Activated CD8-positive, alpha-beta memory T cell treated with anti-CD3 and anti-CD28 coated beads, Interleukin-2, amount 50 U/mL, for 1 hour (primary cell): ENCODE data around the gene ETV3.
"Not testable (repeated sequence)": the region's sequence is repeated elsewhere in the genome, so short reads cannot be mapped to it uniquely, and the experiment has no call there.

Experiments
- DNase-seq: peaks from one replicate; pipeline ENCODE4 v3.0.0-alpha.2; 2020; ENCODE audit errors: extremely low read depth

Gene ETV3

DNA sequence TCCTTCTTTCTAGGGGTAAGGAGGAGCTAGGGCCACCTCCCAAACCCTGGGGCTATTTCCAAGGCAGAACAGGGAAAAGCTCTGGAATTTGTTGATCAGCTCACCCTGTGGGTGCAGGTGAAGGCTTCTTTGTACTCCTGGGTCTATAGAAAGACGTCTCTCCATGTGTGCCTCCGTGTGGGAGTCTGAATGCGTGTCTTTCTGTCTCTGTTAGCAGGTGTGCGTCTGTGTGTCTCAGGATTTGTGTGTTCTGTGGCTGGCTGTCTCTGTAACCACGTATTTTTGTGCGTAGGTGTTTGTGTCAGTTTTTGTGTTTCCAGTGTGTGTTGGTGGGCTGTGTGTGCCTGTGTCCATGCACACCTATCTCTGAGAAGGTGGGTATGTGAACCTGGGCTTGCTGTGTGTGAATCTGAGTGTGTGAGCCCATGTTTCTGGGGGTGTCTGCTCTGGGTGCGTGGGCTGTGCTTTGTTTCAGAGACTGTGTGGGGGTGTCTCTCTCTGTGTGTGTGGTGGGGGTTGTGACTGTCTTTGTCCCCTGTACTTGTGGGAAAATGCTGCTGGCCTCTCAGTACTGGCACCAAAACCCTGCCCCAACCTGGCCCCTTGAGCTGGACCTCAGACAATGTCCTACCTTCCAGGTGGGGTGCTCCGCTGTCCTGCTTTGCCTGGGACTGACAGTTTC lies 25.9 kb downstream of the ETV3 start:
- no peak for DNase-seq

DNA sequence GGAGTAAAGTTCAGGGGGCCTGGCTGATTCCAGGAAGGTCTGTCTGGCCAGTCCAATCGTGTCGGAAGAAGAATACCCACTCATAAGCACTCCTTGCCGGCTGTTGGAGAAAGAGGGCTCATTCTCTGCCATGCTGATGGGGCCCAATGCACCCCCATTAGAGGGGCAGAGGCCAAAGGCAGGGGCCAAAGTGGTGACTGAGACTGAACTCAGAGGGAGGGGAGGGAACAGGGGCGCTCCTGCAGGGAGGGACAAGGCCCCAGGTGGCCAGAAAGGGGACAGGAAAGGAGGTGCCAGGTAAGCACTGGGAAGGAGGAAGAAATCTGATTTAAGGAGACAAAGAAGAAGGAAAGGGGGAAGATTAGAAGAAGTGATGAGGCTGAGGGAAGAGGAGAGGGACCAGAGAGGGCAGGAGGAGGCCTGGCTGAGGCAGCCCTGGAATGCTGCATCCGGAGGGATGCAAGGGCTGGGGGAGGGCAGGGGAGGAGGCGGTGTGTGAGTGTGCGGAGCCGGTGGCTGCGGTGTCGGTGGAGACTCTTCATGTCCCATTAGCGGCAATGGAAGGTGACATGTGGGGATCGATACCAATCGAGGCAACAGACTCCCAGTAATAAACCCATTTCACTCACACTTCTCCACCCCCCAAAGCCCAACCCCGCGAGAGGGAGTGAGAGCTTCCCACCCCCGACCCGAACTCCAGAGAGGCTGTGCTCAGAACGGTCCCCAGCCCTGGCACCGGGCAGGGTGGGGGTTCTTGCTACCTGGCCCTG lies 26.6 kb downstream of the ETV3 start:
- DNase-seq: no peak

DNA sequence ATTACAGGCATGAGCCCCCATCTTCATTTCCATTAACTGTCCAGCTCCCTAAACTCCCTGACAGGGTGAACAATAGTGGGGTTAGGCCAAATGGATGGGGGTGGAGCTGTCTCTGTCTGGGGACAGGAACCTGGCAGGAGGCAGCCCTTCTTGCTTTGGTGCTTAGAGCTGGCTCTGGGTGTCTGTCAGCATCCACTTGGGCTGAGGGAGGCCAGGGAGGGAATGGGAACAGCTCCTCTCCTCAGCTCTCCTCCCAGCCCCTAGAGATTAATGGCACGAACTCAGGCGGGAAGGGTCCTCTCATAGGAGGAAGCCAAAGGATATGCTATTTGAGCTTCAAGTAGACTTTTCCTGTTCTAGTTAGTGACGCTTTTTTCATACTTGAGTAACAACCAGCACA lies 27.5 kb downstream of the ETV3 start:
- DNase-seq: no peak

DNA sequence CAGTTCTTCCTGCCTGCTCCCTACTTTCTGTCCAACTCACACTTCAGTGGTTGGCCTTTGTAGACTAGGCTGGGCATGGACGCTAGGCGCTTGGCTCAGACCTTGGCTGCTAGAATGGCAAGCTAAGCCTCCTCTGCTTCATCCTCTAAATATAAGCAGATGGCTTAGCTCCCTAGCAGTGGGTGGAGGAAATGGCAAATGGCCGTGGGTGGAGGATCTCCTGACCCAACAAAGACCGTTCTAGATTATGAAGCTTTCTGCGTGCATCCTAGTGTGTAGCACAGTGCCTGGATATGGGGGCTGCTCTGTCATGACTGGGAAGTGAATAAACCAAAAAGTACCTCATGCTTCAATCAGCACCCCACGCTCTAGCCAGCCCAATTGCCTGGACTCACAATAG lies 28.2 kb downstream of the ETV3 start:
- DNase-seq: no peak

DNA sequence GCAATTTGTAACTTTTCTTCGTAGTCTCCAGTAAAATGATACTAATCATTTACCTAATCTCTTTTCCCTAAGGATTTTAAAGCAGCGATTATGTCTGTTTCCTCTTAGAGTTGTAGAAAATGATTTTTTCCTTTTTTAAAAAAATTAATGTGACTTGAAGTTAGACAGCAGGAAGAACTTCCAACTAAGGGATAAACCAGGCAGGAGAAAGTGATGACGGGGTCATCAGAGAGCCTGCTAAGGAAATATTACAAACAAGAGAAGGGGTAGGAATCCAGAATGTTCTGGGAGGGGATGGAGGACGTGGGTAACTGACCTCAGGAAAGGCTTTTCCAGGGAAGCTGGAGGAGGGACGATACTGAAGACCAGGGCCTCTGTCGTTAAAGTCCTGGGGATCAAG lies 29.7 kb downstream of the ETV3 start:
- no peak for DNase-seq

DNA sequence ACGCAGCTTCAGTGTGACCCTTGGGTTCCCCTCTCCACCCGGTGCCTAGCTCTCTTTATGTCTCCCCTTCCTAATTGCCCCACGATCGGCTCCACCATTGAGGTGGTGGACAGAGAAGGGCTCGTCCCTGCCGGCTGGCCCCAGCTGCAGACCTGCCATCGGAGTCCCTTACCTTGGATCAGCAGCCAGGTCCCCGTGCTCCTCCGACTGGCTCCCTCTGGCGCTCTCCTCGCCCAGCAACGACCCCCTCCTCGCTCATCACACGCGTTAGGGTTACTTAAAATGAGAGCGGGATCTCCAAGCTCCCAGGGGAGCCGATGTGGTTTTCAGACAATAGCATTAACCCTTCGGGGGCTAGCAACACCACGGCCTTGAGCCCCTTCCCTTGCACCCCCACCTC lies 30.5 kb downstream of the ETV3 start:
- no peak for DNase-seq

DNA sequence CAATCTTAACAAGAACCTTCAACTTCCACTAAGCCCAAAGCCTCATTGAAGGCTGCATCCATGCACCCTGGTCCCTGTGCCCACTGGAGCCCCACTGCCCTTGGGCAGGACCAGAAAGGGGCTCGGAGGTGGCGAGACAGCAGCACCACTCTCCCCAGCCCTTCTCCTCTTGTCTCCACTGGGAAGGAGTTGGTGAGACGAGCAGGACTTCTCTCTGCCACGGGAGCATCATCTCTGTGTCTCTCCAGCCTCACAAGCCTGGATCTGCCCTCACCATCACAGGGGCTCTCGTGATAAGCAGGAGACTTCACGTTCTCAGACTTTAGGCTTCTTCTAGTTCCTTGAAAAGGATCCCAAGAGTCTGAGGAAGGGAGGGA lies 31.4 kb downstream of the ETV3 start:
- DNase-seq: no peak

DNA sequence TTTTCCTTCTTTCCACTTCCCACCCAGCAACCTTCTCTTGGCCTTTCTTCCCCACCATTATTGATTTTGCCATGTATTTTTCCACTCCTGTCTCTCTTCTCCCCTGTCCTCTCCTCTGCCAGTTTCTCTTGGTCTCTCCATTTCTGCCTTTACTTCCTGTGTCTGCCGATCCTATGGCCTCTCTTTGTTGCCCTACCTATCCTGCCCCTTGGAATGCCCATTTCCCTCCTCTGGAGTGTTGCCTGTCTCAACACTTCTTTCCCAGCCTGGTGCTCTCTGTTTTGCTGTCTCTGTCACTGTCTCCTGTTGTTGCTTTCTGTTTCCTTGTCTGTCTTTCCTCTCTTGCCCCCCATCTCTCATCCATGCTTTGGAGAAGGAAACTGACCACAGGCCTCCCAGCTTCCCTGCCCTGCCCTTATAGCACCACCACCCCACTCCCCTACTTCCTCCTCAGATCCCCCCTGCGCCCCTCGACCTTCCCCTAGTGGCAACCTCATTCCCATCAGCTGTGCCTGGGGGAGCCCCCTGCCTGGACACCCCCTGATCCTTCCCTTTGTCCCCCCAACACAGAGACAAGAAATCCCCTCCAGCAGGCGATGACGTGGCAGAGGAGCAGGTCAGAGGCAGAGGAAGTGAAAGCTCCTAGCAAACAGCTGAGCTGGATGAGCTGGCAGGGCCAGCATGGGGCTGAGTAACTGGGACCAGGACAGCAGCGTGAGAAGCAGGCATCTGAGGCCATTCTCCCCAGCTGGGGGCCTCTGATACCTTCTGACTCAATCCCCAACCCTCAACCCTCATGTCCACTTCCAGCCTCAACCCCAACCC lies 32.0 kb downstream of the ETV3 start:
- no peak for DNase-seq

DNA sequence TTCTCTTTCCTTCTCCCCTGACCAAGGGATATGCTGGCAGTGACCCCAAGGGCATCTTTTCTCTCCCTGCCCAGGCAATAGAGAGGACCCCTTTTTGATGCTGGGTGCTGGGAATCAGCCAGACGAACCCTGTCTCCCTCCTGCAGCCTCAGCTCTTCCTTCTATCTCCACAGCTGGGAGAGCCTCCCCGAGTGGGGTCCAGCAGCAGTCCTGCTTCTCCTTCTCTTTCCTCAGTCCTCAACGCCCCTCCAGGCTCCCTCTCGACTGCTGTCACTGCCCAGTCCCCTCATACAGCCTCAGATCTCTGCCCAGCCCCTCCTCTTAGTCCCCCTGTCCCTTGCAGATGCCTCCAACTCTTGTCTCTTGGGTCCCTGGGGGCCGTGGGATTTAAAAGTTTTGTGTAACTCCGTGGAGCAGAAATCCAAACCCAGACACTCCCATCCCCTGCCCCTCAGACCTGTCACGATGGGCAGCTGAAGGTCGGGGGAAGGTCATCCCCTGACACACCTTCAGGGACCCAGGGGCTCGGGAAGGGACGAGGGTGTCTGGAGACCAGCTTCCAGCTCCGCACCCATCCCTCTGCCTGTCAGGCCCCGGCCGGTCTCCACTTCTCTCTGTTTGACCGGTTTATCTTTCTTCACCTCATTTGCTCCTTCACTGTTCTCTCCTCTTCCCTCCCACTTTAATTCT lies 32.8 kb downstream of the ETV3 start:
- DNase-seq: no peak

DNA sequence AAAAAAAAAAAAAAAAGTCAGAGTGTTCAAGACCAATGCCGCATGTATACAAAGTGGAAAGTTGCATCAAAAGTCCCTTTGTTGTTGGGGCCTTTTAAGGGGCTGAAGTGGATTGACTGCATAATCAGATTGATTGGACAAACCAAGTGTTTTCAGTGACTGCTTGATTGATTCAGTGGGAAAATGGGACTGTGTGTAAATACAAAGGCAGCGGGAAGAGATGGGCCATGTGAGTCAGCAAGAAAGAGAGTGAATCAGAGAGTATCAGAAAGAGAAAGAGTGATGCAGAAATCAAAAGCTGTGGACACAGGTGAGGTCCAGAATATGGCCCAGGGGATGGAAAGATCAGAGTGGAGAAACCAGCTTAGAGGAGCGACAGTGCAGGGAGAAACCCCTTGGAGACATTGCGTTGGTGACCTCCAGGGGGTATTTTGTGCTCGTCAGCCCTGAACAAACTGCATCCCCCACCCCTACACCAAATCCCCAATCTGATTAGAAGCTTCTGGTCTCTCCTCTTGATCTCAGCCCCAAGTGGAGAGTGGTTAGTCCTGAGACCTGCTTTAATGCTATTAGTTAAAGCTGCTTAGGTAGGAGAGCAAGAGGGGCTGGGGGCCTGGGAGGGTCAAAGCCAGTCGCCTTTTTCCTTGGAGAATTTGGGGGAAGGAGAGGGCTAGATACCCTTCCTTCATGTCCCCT lies 33.4 kb downstream of the ETV3 start:
- DNase-seq: no peak

DNA sequence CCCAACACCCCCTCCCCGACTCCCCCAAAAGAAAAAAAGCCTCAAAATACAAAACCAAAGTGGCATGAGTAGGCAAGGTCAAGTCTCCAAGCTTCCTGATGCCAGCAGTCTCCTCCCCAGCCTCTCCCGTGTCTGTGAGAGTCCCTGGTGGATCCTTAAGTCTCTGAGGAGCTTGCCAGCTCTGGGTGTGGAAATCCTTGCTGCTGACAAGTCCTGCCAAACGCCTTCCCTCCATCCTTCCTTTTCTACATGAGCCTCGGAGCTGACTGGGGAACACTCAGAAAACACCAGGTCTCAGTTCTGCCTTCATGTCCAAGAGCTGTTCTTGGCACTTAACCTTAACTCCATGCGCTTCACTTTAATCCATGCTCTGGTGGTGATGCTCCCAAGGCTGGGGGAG lies 34.9 kb downstream of the ETV3 start:
- DNase-seq: no peak

DNA sequence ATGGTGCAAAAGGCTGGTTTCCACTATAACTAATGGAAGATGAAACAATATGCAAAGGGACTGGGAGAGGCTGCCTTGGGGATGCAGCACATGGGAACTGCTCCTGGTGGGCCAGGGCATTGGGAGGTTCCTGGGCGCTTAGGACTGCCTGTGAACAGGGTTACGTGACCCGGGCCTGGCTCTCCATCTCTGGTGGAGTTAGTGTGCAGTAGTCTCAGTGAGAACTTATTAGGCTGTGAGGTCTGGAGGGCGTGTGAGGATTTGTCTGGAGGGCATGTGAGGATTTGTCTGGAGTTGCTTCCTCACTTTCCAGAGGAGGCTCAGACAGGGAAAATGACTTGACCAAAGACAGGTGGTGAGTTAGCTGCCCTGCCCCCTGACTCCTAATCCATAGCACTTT lies 37.0 kb downstream of the ETV3 start:
- DNase-seq: no peak

DNA sequence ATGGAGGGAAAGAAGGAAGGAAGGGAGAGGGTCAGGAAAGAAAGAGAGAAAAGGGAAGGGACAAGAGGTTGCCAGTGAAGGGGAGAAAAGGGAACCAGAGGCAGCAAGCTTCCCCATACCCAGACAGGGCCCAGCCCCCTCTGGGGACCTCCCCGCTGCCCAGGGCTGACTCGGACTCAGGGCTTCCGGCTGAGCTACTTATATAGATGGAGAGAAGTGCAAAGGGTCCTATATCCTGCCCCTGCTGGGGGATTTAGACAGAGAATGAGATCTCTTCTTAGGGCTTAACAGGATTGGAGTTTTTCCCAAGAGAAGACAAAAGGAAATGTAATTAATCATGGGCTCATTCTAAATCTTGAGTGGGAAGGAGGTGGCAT lies 38.6 kb downstream of the ETV3 start, which contains the start of gene ETV3L:
Gene ETV3L (minus strand): TSS at position 176 of the 377 bp plus-strand sequence. CDS start 285 bp downstream, outside the sequence.
- no peak for DNase-seq

DNA sequence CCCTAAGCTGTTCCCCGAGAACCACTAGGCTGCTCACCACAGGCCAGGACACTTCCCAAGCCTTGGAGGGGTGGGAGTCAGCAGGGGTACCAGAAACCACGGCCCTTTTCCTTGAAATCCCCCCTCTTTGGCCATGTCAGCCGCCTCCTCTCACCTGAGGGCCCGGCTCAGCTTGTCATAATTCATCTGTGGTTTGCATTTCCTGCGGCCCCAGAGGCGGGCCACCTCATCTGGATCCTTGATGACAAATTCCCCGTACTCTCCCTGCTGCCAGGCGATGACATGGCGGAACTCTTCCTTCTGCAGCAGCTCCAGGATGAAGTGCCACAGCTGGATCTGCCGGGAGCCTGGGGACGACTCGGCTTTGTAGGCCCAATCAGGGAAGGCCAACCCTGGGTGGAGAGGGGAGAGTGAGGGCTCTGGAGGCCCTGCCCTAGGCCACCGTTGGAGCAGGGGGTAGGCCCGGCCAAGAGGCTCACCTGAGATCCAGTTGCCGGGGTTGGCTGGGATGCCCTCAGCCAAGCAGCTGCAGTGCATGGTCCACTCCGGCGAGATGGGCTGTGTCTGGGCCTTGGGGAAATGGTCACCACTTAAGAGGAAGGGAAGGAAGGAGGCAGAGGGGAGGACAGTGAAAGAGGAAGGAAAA lies 39.1 kb downstream of the ETV3 start:
- not testable (repeated sequence) for DNase-seq

DNA sequence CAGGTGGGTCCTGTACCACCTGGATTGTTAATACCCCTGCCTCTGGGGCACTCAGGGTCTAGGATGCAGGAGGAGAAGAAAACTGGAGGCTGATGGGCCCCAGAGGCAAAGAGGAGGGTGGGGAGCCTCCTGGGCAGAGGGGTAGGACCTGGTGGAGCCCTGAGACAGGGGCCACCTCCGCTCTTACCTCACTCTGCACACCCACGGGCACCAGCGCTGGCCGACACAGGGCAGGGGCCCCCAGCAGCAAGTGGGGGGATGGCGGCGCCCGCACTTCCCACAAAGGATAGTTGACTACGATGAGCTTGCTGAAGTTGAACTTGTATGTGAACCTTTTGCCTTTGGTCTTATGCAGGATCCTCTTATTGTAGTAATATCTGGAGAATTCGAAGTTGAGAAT lies 39.7 kb downstream of the ETV3 start:
- no peak for DNase-seq

DNA sequence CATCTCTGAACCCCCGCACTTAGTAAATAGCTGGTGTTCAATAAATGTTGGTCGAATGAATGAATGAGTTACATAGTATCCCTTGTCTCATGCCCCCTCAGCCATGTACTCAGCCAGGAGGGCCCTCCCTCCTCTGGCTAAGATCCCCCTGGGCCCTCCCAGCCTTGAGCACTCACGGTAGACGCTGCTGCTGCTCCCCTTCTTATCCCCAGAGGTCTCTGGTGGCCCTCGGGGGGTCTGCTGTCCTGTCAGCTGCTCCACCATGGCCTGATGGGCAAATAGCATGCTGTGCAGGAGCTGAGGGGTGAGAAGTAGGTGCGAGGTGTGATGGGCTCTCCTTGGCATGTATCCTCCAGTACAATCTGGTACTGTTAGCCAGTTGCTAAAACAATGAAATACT lies 40.5 kb downstream of the ETV3 start:
- DNase-seq: no peak

DNA sequence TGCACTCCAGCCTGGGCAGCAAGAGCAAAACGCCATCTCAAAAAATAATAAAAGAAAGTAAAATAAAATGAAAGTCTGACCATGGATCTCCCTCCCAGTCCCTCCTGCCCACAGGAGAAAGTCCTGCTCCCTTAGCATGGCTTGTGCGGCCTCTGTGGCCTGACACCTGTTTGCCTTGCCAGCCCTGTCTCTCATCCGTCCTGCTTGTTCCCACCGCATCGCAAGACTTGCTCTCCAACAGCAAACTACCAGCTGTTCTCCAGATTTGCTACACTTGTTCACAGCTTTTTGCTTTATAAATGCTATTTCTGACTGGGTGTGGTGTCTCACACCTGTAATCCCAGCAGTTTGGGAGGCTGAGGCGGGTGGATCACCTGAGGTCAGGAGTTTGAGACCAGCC lies 41.3 kb downstream of the ETV3 start:
- no peak for DNase-seq

DNA sequence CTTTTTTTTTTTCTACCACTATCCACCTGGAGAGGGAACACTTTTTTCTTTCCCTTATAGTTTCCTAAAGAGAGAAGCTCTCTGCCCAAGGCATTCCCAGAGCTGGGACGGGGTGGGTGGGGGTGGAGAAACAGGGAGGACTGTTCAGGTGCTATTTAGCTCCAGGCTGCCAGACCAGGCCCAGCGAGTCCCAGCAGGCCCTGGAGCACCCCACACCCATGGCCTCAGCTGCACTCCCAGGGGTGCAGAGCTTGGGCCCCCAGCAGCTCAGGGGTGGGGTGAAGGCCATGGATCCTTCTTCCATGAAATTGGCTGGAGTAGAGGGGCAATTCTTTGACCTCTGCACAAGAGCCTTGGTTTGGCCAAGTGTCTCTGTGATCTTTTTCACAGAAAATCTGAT lies 42.6 kb downstream of the ETV3 start:
- DNase-seq: no peak

DNA sequence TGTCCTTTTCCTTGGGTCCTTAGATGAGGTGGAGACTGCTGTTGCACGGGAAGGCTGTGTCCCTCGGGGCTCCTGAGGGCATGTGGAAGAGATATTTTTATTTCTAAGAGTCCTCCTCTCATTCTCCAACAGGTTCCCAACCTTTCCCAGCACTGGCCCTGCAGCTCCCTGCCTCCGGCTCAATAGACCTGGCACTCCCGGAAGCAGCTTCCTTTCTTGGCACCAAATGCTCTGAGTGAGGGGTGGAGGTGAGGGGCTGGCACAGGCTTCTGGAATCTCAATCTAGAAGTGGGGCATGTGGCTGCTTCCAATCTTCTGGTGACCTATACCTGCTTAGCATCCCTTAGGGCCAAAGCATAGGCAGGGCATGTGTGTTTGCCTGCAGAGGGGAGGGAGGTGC lies 43.1 kb downstream of the ETV3 start:
- DNase-seq: no peak

DNA sequence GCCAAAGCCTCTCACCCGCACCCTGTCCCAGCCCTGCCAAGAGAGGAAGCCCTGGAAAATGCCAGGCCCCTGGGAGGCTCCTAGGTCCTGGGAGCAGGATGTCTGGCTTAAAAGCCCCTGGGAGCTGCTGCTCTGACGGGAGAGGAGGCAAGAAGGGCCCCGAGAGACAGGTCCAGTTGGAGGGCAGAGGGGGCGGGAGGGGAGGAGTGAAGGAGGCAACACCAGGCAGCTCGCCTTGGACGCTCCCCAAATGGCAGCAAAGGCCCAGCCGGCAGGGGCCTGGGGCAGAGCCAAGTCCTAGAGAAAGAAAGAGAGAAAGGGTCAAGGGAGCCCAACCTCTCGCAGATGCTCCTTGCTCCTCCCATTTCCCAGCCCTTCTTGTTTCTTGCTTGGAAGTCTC lies 45.4 kb downstream of the ETV3 start:
- DNase-seq: no peak

DNA sequence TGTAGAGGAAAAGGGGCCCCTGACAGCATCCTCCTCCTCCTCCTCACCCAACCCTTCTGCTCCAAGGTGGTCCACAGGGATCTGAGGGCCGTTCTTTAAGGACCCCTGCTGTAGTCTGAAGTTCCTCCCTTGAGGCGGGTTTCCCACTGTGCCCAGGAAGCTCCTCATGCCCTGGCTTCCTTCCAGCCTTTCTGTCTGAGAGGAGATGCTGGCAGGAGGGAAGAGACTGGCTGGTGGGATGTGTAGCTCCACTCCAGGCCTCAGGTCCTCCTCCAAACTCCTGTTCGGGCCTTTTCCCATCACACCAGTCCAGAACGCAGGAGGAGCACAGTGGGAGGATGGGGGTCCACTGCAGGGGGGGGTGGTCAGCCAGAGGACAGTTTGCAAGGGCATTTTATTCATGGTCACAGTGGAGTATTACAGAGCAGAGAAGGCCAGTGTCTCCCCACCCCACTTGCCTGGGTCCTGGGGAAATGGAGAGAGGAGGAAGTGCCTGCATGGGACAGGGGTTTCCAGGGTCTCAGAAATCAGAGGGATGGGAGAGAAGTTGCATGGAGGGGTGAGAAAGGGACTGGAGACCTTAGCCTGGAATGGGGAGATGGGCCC lies 46.4 kb downstream of the ETV3 start:
- no peak for DNase-seq
